OCI-LY3 (cell line): Measurements from ENCODE around the gene CDHR3.

Experiments used
- CTCF ChIP-seq: fragments of 200-600, 300-600 bp; sonication (generic); IDR thresholded peaks from 2 replicates; pipeline ENCODE4 v1.5.1; 2014; ENCODE audit warnings: antibody characterized with exemption, low read length, low read depth
- EZH2phosphoT487 ChIP-seq: fragments of 200-600 bp; shearing (Covaris generic); IDR thresholded peaks from 2 replicates; pipeline ENCODE4 v1.6.1; 2018; ENCODE audit warnings: antibody characterized with exemption, mixed run types, low read depth

- TF ChIP-seq CTCF (no peak), EZH2phosphoT487 (no peak)
Observed at GRCh38 chr7:105990727-105991453, 27.8 kb downstream of the CDHR3 start.
